DND-41 (cell line): Measurements from ENCODE around the gene CKAP2L.

ENCODE experiments used
- ATAC-seq: fragments of 200-7000 bp; cut with Tn5 transposase; 3 replicates; pipeline ENCODE4 v1.9.1; 2021; ENCODE audit warnings: low read depth; ENCODE audit not compliant: insufficient read depth
- DNase-seq: peaks from one replicate; pipeline ENCODE4 v3.0.0-alpha.2; 2020
- H2AFZ ChIP-seq: 2 replicates; pipeline ENCODE4 v1.6.0; 2012; ENCODE audit warnings: low read depth, low read length
- H3K27ac ChIP-seq: 2 replicates; pipeline ENCODE4 v1.5.1; 2012; ENCODE audit warnings: low read length, inconsistent platforms
- H3K27me3 ChIP-seq: fragments of 200-600 bp; sonication (generic); 2 replicates; pipeline ENCODE4 v1.6.0; 2012; ENCODE audit warnings: low read length, mild to moderate bottlenecking, inconsistent platforms; ENCODE audit not compliant: insufficient read depth, poor library complexity
- H3K36me3 ChIP-seq: 2 replicates; pipeline ENCODE4 v1.5.1; 2012; ENCODE audit warnings: low read length, inconsistent platforms; ENCODE audit not compliant: insufficient read depth
- H3K4me1 ChIP-seq: 2 replicates; pipeline ENCODE4 v1.5.1; 2012; ENCODE audit warnings: mild to moderate bottlenecking, low read length; ENCODE audit not compliant: insufficient read depth
- H3K4me2 ChIP-seq: 2 replicates; pipeline ENCODE4 v1.6.0; 2012; ENCODE audit warnings: mild to moderate bottlenecking, moderate library complexity, low read length, inconsistent platforms; ENCODE audit not compliant: insufficient read depth
- H3K4me3 ChIP-seq, 2 experiments: fragments of 200-600 bp in 1 of 2; shearing (Covaris generic) in 1 of 2; 2 replicates each; pipeline ENCODE4 v1.5.1; 2012 to 2016; ENCODE audit warnings: inconsistent platforms in 2 of 2, low read length in 2 of 2, mild to moderate bottlenecking in 2 of 2, low read depth in 1 of 2, moderate library complexity in 1 of 2
- H3K79me2 ChIP-seq: 2 replicates; pipeline ENCODE4 v1.6.0; 2012; ENCODE audit warnings: low read length, inconsistent platforms; ENCODE audit not compliant: insufficient read depth
- H3K9ac ChIP-seq: 2 replicates; pipeline ENCODE4 v1.6.0; 2012; ENCODE audit warnings: low read depth, mild to moderate bottlenecking, inconsistent platforms, low read length, moderate library complexity
- H3K9me3 ChIP-seq: 2 replicates; pipeline ENCODE4 v1.5.1; 2012; ENCODE audit warnings: low read length, moderate library complexity, mild to moderate bottlenecking, inconsistent platforms; ENCODE audit not compliant: insufficient read depth, severe bottlenecking
- H4K20me1 ChIP-seq: 2 replicates; pipeline ENCODE4 v1.6.0; 2012; ENCODE audit warnings: low read length; ENCODE audit not compliant: insufficient read depth
- CTCF ChIP-seq: IDR thresholded peaks from 2 replicates; pipeline ENCODE4 v1.5.1; 2012; ENCODE audit warnings: borderline replicate concordance, low read length, moderate library complexity, mild to moderate bottlenecking; ENCODE audit not compliant: poor library complexity, severe bottlenecking; ENCODE audit errors: extremely low read depth
- EZH2 ChIP-seq: IDR thresholded peaks from 3 replicates; pipeline ENCODE4 v1.6.1; 2012; ENCODE audit warnings: borderline replicate concordance, low read depth, mild to moderate bottlenecking, moderate library complexity, low read length, inconsistent platforms; ENCODE audit not compliant: severe bottlenecking

Gene CKAP2L

DNA sequence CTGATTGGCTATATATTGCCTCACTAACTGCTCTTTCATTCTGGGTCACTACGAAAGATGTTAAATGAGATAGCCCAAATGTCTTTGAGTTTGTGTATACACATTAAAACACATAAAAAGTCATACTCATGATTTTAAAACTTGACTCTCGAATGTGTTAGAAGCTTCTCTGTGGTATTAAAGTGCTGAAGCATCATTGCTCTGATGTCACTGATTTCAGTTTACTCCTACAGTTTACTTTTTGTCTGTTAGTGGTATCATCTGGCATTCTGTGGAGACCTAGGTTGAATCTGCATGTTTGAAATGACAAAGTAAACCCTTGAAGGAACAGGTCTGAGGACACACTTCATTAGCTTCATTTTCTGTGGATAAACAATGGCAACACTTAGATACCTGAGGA is 32.9 kb downstream of the CKAP2L start:
- DNase-seq: no peak
- no peaks in the 10 kb centered on the region for H4K20me1 ChIP-seq
- no peak overlapping the region for H3K4me2 ChIP-seq
- no peaks in the 10 kb centered on the region for H3K36me3 ChIP-seq
- no peak for ATAC-seq
- H3K27me3 ChIP-seq: no peaks in the 10 kb centered on the region
- no peak for TF ChIP-seq CTCF
- TF ChIP-seq EZH2: no peak
- H2AFZ ChIP-seq: no peak overlapping the region
- H3K4me3 ChIP-seq: no peak overlapping the region
- peaks cover 6% of the 10 kb centered on the region for H3K4me1 ChIP-seq
- H3K9ac ChIP-seq: no peak overlapping the region
- no peaks in the 10 kb centered on the region for H3K9me3 ChIP-seq
- no peak overlapping the region for H3K27ac ChIP-seq
- H3K79me2 ChIP-seq: no peaks in the 10 kb centered on the region

DNA sequence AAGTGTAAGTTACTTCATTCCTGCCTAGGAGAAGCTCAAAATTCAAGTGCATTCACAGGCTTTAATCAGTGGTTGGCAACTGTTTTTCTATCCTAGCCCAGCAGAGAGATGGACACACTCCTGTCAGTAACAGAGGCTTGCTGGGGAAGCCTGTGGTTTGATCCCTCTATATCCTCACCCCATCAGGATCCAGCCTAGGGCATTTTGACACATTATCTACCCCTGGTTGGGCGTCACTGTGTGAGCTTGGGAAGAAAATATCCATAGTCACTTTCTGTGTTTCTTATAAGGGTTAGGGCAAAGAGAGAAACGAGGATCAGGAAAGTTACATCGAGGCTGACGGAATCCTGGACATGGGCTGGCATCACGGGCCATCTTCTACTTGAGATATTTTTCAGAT is 33.6 kb downstream of the CKAP2L start:
- TF ChIP-seq CTCF (no peak), EZH2 (no peak)
- ATAC-seq (no peak), DNase-seq (no peak)
- H3K9me3 ChIP-seq: no peaks in the 10 kb centered on the region
- no peak overlapping the region for H3K9ac ChIP-seq
- no peaks in the 10 kb centered on the region for H3K27me3 ChIP-seq
- no peak overlapping the region for H2AFZ ChIP-seq
- H3K4me3 ChIP-seq: no peak overlapping the region
- H3K36me3 ChIP-seq: no peaks in the 10 kb centered on the region
- H3K27ac ChIP-seq: no peak overlapping the region
- no peaks in the 10 kb centered on the region for H3K79me2 ChIP-seq
- peaks cover 8% of the 10 kb centered on the region for H3K4me1 ChIP-seq
- H3K4me2 ChIP-seq: no peak overlapping the region
- no peaks in the 10 kb centered on the region for H4K20me1 ChIP-seq

GRCh38 chr2:112730216-112730615 is 34.2 kb downstream of the CKAP2L start:
- Histone ChIP-seq H3K4me2 (no peak overlapping the region), H3K27ac (no peak overlapping the region), H3K4me1 (peaks cover 8% of the 10 kb centered on the region), H4K20me1 (no peaks in the 10 kb centered on the region), H3K9ac (no peak overlapping the region), H3K4me3 (no peak overlapping the region), H3K27me3 (no peaks in the 10 kb centered on the region), H3K9me3 (no peaks in the 10 kb centered on the region), H3K36me3 (no peaks in the 10 kb centered on the region), H2AFZ (no peak overlapping the region), H3K79me2 (no peaks in the 10 kb centered on the region)
- TF ChIP-seq CTCF: no peak
- TF ChIP-seq EZH2: no peak
- no peak for DNase-seq
- ATAC-seq: no peak
